ENCODE results near the gene FAM13A.

GRCh38 chr4:88893961-88894360 lies 163.0 kb downstream of the FAM13A start:
- TF ChIP-seq CTCF (IDR thresholded peaks at IDR 0.05) (no peak), EP300 (IDR thresholded peaks at IDR 0.05) (no peak), POLR2A (IDR thresholded peaks at IDR 0.05) (no peak)
